GM12878 (cell line): Measurements from ENCODE around the gene ABCC4. TPM values are rescaled to one million over a fixed set of nuclear protein-coding genes. Genes with fewer than 3 reads are reported as not detected.

Experiments used
- ATAC-seq: fragments of 200-7000 bp; cut with Tn5 transposase; 3 replicates; pipeline ENCODE4 v1.9.1; 2020; ENCODE audit warnings: mild to moderate bottlenecking, moderate library complexity
- BruUV-seq: library from RNA; stranded (reverse); fragments of 400-500 nt; replicated peaks from 2 replicates; lab custom pipeline; 2021; lab: Mats Ljungman, UMichigan
- CTCF ChIA-PET: fragments of 300-600 bp; sonication (Branson Sonifier 250); formaldehyde crosslinking; extraction: SDS; loops from one replicate; lab custom pipeline; 2021; ENCODE audit warnings: inconsistent platforms; lab: Yijun Ruan, JAX
- POLR2A ChIA-PET: fragments of 350-600 bp; formaldehyde crosslinking; extraction: SDS; loops from one replicate; lab custom pipeline; 2021; ENCODE audit warnings: inconsistent platforms; lab: Charles Lee
- RAD21 ChIA-PET: fragments of 300-600 bp; sonication (Branson Sonifier 250); formaldehyde crosslinking; loops from one replicate; lab custom pipeline; 2023; ENCODE audit warnings: antibody characterized with exemption; ENCODE audit not compliant: unreplicated experiment; lab: Charles Lee
- SMC1A ChIA-PET: fragments of 300-600 bp; sonication (Branson Sonifier 250); formaldehyde crosslinking; loops from one replicate; lab custom pipeline; 2023; ENCODE audit not compliant: unreplicated experiment, uncharacterized antibody; lab: Charles Lee
- DNase-seq: peaks from one replicate; pipeline ENCODE4 v3.0.0-alpha.2; 2011; ENCODE audit warnings: low read depth, low spot score
- FAIRE-seq: peaks from 3 replicates; lab custom pipeline; 2011; peaks lifted over from hg19 to GRCh38; lab: Jason Lieb, UNC
- H2AFZ ChIP-seq: 2 replicates; pipeline ENCODE4 v1.6.0; 2011; ENCODE audit warnings: low read depth, low read length, control low read depth; ENCODE audit not compliant: control insufficient read depth
- H3K27ac ChIP-seq: 2 replicates; pipeline ENCODE4 v1.5.1; 2011; ENCODE audit warnings: control low read depth; ENCODE audit not compliant: control insufficient read depth, insufficient read depth
- H3K27me3 ChIP-seq, 2 experiments: replicated peaks in 1 of 2; 2 replicates each; pipeline versions ENCODE4 v1.6.0 to v1.6.1; 2011; ENCODE audit warnings: low read length in 1 of 2; ENCODE audit not compliant: control insufficient read depth in 2 of 2, insufficient read depth in 2 of 2
- H3K36me3 ChIP-seq, 2 experiments: 2 replicates each; pipeline ENCODE4 v1.5.1; 2011; ENCODE audit warnings: low read length in 1 of 2; ENCODE audit not compliant: control insufficient read depth in 2 of 2, insufficient read depth in 2 of 2
- H3K4me1 ChIP-seq: 2 replicates; pipeline ENCODE4 v1.6.1; 2011; ENCODE audit warnings: mild to moderate bottlenecking, low read length, moderate library complexity, mixed read lengths; ENCODE audit not compliant: control insufficient read depth, insufficient read depth
- H3K4me2 ChIP-seq: 2 replicates; pipeline ENCODE4 v1.6.0; 2011; ENCODE audit warnings: control low read depth; ENCODE audit not compliant: control insufficient read depth, insufficient read depth
- H3K4me3 ChIP-seq: fragments of 200-600 bp; sonication (generic); 2 replicates; pipeline ENCODE4 v1.5.1; 2016
- H3K79me2 ChIP-seq: 2 replicates; pipeline ENCODE4 v1.6.0; 2011; ENCODE audit warnings: low read length; ENCODE audit not compliant: control insufficient read depth, insufficient read depth
- H3K9ac ChIP-seq: 2 replicates; pipeline ENCODE4 v1.8.0; 2011; ENCODE audit warnings: low read length, control low read depth, mixed read lengths; ENCODE audit not compliant: control insufficient read depth, insufficient read depth
- H3K9me3 ChIP-seq: replicated peaks from 3 replicates; pipeline ENCODE4 v1.5.1; 2011; ENCODE audit warnings: mild to moderate bottlenecking, low read length; ENCODE audit not compliant: control insufficient read depth, insufficient read depth
- H4K20me1 ChIP-seq: 2 replicates; pipeline ENCODE4 v1.6.0; 2011; ENCODE audit not compliant: control insufficient read depth, insufficient read depth
- DPF2 ChIP-seq: fragments of 450-650 bp; IDR thresholded peaks from 2 replicates; pipeline ENCODE4 v1.6.1; 2017; ENCODE audit warnings: mild to moderate bottlenecking
- ETV6 ChIP-seq, 2 experiments: fragments of 450-650 bp in 1 of 2; IDR thresholded peaks in 1 of 2; conservative IDR thresholded peaks in 1 of 2; 2 replicates each; pipeline ENCODE4 v1.6.1; 2014; ENCODE audit warnings: antibody characterized with exemption in 1 of 2, borderline replicate concordance in 1 of 2, low read depth in 1 of 2, mild to moderate bottlenecking in 1 of 2, moderate library complexity in 1 of 2
- KAT2A ChIP-seq: conservative IDR thresholded peaks from 2 replicates; pipeline ENCODE4 v1.6.1; 2011; ENCODE audit warnings: low read depth, low read length; ENCODE audit not compliant: control insufficient read depth
- LARP7 ChIP-seq: fragments of 450-650 bp; IDR thresholded peaks from 2 replicates; pipeline ENCODE4 v1.6.1; 2017; ENCODE audit warnings: mild to moderate bottlenecking
- MXI1 ChIP-seq: fragments of 150-350 bp; IDR thresholded peaks from 2 replicates; pipeline ENCODE4 v1.6.1; 2011; ENCODE audit warnings: low read depth, mild to moderate bottlenecking, inconsistent platforms, low read length, improper control_type of control experiment
- NR2C2 ChIP-seq: IDR thresholded peaks from 2 replicates; pipeline ENCODE4 v1.6.1; 2011; ENCODE audit warnings: borderline replicate concordance, low read depth; ENCODE audit not compliant: control insufficient read depth, insufficient read length
- PAX8 ChIP-seq: fragments of 450-650 bp; IDR thresholded peaks from 2 replicates; pipeline ENCODE4 v1.6.1; 2017; ENCODE audit warnings: mild to moderate bottlenecking, moderate library complexity
- PML ChIP-seq: IDR thresholded peaks from 2 replicates; pipeline ENCODE4 v1.6.1; 2012; ENCODE audit warnings: low read length, inconsistent platforms
- PRDM15 ChIP-seq: fragments of 450-650 bp; formaldehyde crosslinking; IDR thresholded peaks from 2 replicates; pipeline ENCODE4 v1.4.0; 2020; ENCODE audit warnings: mild to moderate bottlenecking, moderate library complexity
- TAF1 ChIP-seq: IDR thresholded peaks from 2 replicates; pipeline ENCODE4 v1.6.1; 2011; ENCODE audit warnings: mild to moderate bottlenecking, low read depth, low read length, borderline replicate concordance
- TCF3 ChIP-seq: IDR thresholded peaks from 2 replicates; pipeline ENCODE4 v1.6.1; 2012; ENCODE audit warnings: low read depth, mild to moderate bottlenecking, low read length, borderline replicate concordance; ENCODE audit not compliant: insufficient read depth
- WGBS: methylation state at CpG from one replicate; pipeline ENCODE4 v1.1.6; 2016; ENCODE audit warnings: low lambda C conversion rate; ENCODE audit not compliant: insufficient replicate concordance, insufficient coverage; ENCODE audit errors: missing lambda C conversion rate; 5-methylcytosine and 5-hydroxymethylcytosine counted together
- in situ Hi-C: fragments of 300-500 bp; cut with MboI; formaldehyde crosslinking; loops from 9 replicates; pipeline ENCODE4 v1.14.3; 2018; ENCODE audit warnings: mixed read lengths
- intact Hi-C: fragments of 100-400 bp; cut with micrococcal nuclease; formaldehyde crosslinking; loops from one replicate; pipeline ENCODE4 v1.14.2; 2022; ENCODE audit not compliant: unreplicated experiment
- polyA plus RNA-seq, 11 experiments: library from polyadenylated mRNA; depleted of rRNA in 4 of 11; unstranded in 6 of 11; stranded (reverse) in 5 of 11; fragments of >200 nt; fragmentation: Nextera tagmentation in 4 of 11; fragmentation: Illumina TruSeq in 1 of 11; extraction: Ambion mirVana in 4 of 11; extraction: Trizol in 1 of 11; gene quantifications; 1 replicate in 1 of 11; 2 replicates in 10 of 11; pipeline versions ENCODE4 v1.2.1 to v1.2.3, GENCODE V29; 2011 to 2016; ENCODE audit warnings: inconsistent platforms in 2 of 11, missing spikeins in 2 of 11, low read depth in 1 of 11
- total RNA-seq, 4 experiments: library from RNA; depleted of rRNA in 3 of 4; stranded (reverse); fragments of >200 nt in 3 of 4; fragmentation: Illumina TruSeq in 1 of 4; extraction: Trizol in 1 of 4; gene quantifications; 2 replicates each; pipeline versions ENCODE4 v1.2.1 to v1.2.3, GENCODE V29; 2013 to 2021

Gene ABCC4
- total and polyA plus RNA-seq, 10 of the 15 experiments (the other 5 are each of a cell fraction or from before 2014, with no cell fraction given), result 7.2 to 44.4 (median 24.1) TPM

- POLR2A ChIA-PET, result no interaction called here
- intact Hi-C loops, result no loop called here
- ATAC-seq, result no peak
- Histone ChIP-seq H3K27me3 (no peaks in the 10 kb centered on the region), H3K9ac (no peak overlapping the region), H3K27ac (no peak overlapping the region), H3K4me3 (no peak overlapping the region), H3K4me1 (no peaks in the 10 kb centered on the region), H3K9me3 (no peaks in the 10 kb centered on the region; the same call in 1 of the 3 replicates), H4K20me1 (no peaks in the 10 kb centered on the region), H3K36me3 (peaks cover 0 to 7% of the 10 kb centered on the region in 2 experiments; a peak in 3 of 4 replicates), H3K79me2 (no peaks in the 10 kb centered on the region), H2AFZ (no peak overlapping the region), H3K4me2 (no peak overlapping the region)
- WGBS, result 86% methylated on average over 3 of the region's 3 CpGs
- in situ Hi-C loops, result no loop called here
- TF ChIP-seq MXI1 (no peak), LARP7 (no peak), TCF3 (no peak), DPF2 (no peak), ETV6 (conservative IDR thresholded peaks at IDR 0.05 in 1 of 2, IDR thresholded peaks at IDR 0.05 in 1 of 2; ENCODE audit: borderline replicate concordance in 1 of 2, low read depth in 1 of 2) (no peak), PRDM15 (CRISPR knock-in tag) (no peak), NR2C2 (no peak), PAX8 (no peak), TAF1 (no peak), KAT2A (no peak), PML (no peak)
- SMC1A ChIA-PET, result interaction anchor here (0.6 to 1.1 kb wide), 3 partner anchors 10 to 367 kb away, joined by 3 to 4 read pairs (median 4); no protein-coding TSS in a partner anchor
- BruUV-seq, result no TSS peak
- RAD21 ChIA-PET, result interaction anchor here (1.1 kb wide), 1 partner anchor 312 kb away, joined by 4 read pairs; no protein-coding TSS in a partner anchor
- no peak for DNase-seq
- FAIRE-seq, result peak; percentile 18
- CTCF ChIA-PET, result no interaction called here
These were observed 209.5 kb downstream of the ABCC4 start for GRCh38 chr13:95091755-95092154.
